ENCODE results near the gene BMERB1.

The BMERB1 gene

GRCh38 chr16:15507959-15508627 lies 73.7 kb downstream of the BMERB1 start:
- no peak for TF ChIP-seq CTCF (IDR thresholded peaks at IDR 0.05; ENCODE audit: control insufficient read depth, extremely low read depth, insufficient read depth)
- DNase-seq (ENCODE audit: low read depth) = no peak
- no peak overlapping the region for H3K4me3 ChIP-seq (ENCODE audit: low read depth, low read length)

DNA sequence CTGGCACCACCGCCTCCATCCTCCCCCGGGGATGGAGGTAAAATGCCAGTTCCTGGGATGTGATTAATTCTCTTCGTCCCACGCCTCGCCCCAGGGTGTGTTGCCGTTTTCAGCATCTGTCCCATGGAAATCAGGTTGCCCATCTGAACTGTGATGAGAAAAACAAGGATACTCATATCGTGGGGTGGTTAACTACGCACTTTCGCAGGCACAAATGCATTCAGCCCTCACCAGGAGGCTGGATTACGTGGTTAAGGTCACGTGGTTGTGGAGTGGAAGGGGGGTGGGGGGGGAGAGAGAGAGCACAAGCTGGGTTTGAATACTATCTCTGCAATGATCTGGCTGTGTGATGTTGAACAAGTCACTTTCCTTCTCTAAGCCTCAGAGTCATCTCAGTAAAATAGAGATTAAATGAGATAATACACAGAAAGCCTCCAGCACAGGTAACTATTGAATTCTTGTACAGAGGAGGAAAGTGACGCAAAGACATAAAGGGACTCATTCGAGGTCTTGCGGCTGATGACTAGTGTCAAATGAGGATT lies 74.7 kb downstream of the BMERB1 start:
- H3K4me3 ChIP-seq (ENCODE audit: low read depth, low read length) = no peak overlapping the region
- no peak for TF ChIP-seq CTCF (IDR thresholded peaks at IDR 0.05; ENCODE audit: control insufficient read depth, extremely low read depth, insufficient read depth)
- DNase-seq (ENCODE audit: low read depth) = no peak

DNA sequence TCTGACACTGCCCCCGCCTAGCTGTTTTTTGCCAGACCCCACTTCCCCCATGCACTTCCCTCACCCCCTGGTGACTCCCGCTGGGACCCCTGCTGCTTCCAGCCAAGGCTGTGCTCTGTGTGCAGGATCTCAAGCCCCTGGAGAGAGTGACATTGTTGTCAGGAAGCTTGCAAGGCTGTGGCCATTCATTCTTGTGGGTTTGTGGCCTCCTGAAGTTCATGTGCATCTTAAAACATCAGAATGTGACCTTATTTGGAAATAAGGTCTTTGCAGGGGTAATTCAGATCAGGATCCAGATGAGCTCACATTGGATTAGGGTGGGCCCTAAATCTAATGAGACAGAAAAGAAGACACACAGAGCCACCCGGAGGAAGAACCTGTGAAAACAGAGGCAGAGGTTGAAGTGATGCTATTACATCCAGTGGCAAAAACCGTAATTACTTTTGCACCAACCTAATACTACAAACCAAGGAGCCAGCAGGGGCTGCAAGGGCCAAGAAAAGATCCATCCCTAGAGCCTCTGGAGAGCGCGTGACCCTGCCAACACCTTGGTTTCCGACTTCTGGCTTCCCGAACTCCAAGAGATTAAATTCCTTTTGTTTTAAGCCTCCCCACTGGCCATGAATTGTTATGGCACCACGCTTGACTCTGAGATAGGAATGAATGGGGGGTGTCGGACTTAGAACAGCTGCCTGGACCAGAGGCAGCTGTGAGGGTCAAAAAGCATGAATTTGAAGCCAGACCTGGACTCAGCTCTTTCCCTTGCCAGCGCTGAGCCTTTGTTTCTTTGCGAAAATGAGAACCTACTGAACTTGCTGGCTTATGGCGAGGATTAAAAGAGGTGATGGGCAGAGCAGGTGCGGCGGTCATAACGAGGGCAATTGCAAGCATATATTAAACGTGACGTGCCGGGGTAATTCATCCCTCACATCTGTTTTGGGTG lies 75.5 kb downstream of the BMERB1 start:
- H3K4me3 ChIP-seq (ENCODE audit: low read depth, low read length) = no peak overlapping the region
- DNase-seq (ENCODE audit: low read depth) = no peak
- TF ChIP-seq CTCF (IDR thresholded peaks at IDR 0.05; ENCODE audit: control insufficient read depth, extremely low read depth, insufficient read depth) = no peak

DNA sequence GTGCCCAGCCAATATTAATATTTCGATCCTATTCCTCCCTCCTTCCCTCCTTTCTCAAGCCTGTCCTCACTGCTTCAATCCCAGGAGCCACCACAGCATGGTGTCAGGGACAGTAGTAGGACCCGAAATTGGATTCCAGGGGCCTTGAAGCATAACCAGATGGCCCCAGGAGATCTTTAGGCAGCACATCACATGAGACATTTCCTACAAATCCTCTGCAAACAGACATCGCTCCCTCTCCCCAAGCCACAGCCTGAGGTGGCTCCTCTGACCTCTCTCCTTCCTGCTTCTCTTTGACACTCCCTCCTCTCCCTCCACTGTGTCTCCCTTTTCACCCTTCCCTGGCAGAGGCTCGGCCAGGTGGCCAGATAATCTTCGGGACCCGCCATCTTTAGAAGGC lies 76.6 kb downstream of the BMERB1 start:
- TF ChIP-seq CTCF (IDR thresholded peaks at IDR 0.05; ENCODE audit: control insufficient read depth, extremely low read depth, insufficient read depth) = no peak
- DNase-seq (ENCODE audit: low read depth) = no peak
- no peak overlapping the region for H3K4me3 ChIP-seq (ENCODE audit: low read depth, low read length)

DNA sequence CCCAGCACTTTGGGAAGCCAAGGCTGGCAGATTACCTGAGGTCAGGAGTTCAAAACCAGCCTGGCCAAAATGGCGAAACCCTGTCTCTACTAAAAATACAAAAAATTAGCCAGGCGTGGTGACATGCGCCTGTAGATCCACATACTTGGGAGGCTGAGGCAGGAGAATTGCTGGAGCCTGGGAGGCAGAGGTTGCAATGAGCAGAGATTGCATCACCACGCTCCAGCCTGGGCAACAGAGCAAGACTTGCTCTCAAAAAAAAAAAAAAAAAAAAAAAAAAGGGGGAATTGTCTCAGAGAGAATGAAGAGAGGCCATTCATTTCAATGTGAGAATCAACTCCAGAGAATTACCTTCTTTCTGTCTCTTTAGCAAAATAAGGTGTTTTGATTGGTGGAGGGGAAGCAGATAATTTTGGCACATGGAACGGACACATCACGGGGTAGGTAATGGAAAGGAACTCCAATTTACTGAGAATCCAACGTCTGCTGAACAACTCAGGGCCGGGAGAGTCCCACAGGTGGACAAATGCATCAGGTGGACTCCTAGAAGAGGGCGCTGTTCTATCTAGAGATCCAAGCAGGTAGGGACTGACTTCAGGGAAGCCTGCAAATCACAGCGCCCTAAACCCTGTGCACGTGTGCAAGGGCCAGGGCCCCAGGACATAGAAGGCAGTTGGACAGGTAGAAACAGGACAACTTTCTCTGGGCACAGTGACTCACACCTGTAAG lies 77.5 kb downstream of the BMERB1 start:
- no peak overlapping the region for H3K4me3 ChIP-seq (ENCODE audit: low read depth, low read length)
- no peak for DNase-seq (ENCODE audit: low read depth)
- TF ChIP-seq CTCF (IDR thresholded peaks at IDR 0.05; ENCODE audit: control insufficient read depth, extremely low read depth, insufficient read depth) = no peak

DNA sequence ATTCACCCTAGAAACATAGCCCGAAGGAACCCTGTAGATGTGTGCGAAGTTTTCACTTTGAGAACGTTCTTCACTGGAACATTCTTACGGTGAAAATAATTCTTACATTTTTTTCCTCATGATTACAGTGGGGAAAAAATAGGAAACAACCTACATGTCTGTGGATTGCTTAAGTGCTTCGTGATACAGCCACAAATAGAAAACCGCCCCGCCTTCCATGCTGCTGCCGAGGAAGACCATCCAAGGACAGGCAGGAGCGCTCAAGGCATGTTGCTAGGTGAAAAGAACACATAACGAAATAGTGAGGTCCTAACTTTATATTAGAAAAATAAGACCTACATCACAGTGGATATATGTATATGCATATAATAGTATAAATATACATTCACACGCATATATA lies 78.8 kb downstream of the BMERB1 start:
- TF ChIP-seq CTCF (IDR thresholded peaks at IDR 0.05; ENCODE audit: control insufficient read depth, extremely low read depth, insufficient read depth) = no peak
- no peak overlapping the region for H3K4me3 ChIP-seq (ENCODE audit: low read depth, low read length)
- no peak for DNase-seq (ENCODE audit: low read depth)

Measured in LNCaP clone FGC (cell line).